M059J (cell line): ENCODE data around the gene KCND3. TPM values are rescaled to one million over a fixed set of nuclear protein-coding genes. Genes with fewer than 3 reads are reported as not detected.
A peak's percentile ranks its signal among the peaks of the same experiment; 100 is the strongest.

Experiments
- DNase-seq: peaks from one replicate; pipeline ENCODE4 v3.0.0-alpha.2; 2012; ENCODE audit warnings: low read depth
- total RNA-seq: library from RNA; depleted of rRNA; stranded (reverse); fragments of >200 nt; shearing (Covaris generic); gene quantifications from 2 replicates; pipeline ENCODE4 v1.2.3, GENCODE V29; 2014

KCND3 gene
- total RNA-seq, 1 experiment from 2014 or later = not detected

- no peak for DNase-seq
These were observed 30.0 kb downstream of the KCND3 start for GRCh38 chr1:111959436-111959835.

- no peak for DNase-seq
These were observed 30.6 kb downstream of the KCND3 start for GRCh38 chr1:111958851-111959250.

DNA sequence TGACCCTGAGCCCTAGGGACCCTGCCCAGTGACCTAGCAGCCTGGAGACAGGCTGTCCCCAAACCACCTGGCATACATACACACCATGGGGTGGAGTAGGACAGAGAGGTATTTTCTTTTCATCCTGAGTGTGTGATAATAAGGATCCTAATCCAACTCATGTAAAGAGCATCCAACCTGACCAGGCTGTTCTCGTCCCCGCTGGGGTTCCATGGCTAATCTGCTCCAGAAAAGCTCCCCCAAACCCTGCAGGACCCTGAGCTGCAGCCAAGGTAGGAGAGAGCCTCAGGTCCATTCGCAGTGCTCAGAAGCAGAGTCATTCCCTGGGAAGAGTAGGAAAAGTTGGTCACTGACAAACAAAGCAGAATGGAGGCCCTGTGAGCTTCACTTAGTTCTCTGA lies 31.4 kb downstream of the KCND3 start:
- DNase-seq = no peak

DNA sequence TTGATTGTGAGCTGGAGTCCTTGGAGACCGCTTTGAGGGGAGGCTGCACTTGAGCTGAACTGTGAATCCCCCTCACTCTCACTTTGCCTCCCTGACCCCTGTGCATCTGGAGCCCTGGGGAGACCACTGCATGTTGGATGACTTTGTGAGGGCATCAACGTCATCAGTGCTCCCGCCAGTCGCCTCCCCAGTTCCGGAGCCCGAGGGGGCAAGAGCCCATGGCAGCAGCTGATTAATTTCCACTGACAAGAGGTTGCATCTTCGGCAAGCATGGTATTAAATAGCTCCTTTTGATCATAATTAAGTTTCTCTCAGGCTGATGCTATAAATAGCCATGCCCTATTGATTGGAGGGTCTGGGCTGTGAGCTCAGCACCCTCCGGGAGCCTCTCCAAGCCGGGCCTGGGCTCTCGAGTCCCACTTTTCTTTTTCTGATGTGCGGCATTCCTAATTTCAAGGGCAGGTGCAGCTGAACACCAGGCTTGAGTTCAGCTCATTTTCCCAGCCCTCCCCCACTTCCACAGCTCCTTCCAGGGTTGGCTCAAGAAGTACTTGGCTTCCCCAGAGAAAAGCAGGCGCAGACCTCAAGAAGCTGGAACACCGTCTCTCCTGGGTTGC lies 33.2 kb downstream of the KCND3 start:
- no peak for DNase-seq

- DNase-seq = no peak
These were observed 33.7 kb downstream of the KCND3 start for GRCh38 chr1:111955755-111956154.

DNA sequence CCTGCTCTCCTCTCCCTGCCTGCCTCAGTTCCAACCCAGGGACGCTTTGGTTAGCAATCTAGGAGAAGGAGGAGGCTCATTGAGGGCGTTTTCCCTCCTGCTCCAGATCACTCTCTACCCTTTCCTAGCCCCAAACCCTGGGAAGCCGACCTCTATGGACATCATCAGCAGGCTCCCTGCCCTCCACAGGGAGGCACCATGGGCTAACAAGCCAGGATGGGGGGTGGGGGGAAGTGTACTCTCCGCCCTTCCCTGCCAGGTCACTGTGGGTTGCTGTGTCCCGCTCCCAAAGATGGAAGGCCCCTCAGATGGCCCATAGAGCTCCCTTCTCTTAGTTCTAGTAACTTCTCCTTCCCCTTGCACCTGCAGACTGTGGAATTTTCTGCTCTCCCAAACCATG lies 35.7 kb downstream of the KCND3 start:
- DNase-seq = no peak

GRCh38 chr1:111952125-111952657 lies 37.3 kb downstream of the KCND3 start:
- DNase-seq = peak; percentile 9

- peak; percentile 42 for DNase-seq
These were observed 41.0 kb downstream of the KCND3 start for GRCh38 chr1:111948209-111949171.

- DNase-seq = no peak
These were observed 45.4 kb downstream of the KCND3 start for GRCh38 chr1:111943846-111944749.

DNA sequence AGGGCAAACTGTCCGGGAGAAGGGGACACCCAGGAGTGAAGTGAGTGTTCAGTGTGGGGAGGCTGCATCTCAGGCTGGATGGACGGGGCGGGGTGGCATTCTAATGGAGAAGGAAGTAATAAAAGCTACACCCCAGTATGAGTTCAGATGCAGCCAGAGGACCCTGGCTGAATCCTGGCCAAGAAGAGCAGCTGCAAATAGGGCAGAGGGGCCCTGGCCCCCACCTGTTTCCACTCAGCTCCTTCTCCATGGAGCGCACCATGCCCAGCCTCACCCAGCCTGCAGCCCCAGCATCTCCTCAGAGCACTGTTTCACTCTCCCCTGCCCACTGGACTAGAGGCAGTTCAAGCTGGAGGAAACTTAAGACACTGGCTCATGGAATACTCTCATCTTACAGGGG lies 46.4 kb downstream of the KCND3 start:
- no peak for DNase-seq

GRCh38 chr1:111938536-111938935 lies 50.9 kb downstream of the KCND3 start:
- no peak for DNase-seq

DNA sequence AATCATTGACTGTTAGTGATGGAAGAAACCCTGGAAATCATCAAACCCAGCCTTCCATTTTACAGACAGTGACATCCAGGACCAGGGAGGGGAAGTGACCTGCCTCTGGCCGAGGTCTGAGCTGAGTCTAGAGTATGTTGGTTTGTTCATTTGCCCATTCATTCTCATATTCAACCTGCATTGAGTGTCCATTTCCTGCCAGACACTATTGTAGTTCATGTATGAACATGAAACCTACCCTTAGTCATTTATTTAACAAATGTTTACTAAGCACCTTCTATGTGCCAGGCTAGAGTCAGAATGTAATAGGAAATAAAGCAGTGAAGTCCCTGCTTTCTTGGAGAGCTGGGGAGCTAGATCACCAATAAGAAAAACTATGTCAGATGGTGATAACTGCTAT lies 51.3 kb downstream of the KCND3 start:
- DNase-seq = no peak

- DNase-seq = no peak
These were observed 52.2 kb downstream of the KCND3 start for GRCh38 chr1:111937147-111937725.

- no peak for DNase-seq
These were observed 55.2 kb downstream of the KCND3 start for GRCh38 chr1:111934106-111934852.

GRCh38 chr1:111930356-111930755 lies 59.1 kb downstream of the KCND3 start:
- no peak for DNase-seq

- no peak for DNase-seq
These were observed 60.9 kb downstream of the KCND3 start for GRCh38 chr1:111928531-111928930.

GRCh38 chr1:111927652-111928051 lies 61.8 kb downstream of the KCND3 start:
- DNase-seq = no peak

DNA sequence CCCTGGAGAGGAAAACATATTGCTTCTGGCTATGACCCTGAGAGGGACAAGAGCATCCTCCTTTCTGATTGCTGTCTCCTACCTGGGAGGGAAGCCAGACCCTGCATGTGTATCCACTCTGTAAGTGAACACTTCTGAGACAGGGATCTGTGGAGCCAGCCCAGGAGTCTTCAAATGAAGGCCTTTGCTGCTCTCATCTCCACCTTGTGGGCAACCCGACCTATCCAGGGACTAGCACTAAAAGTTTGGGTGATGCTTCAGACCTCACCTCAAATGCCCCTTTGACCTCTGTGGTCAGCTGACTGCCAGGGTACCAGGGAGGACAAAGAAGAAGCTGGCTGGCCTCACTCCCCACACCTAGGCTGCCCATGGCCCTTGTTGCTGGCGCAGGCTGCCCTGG lies 64.7 kb downstream of the KCND3 start:
- DNase-seq = no peak

- DNase-seq = no peak
These were observed 65.7 kb downstream of the KCND3 start for GRCh38 chr1:111923766-111924165.

DNA sequence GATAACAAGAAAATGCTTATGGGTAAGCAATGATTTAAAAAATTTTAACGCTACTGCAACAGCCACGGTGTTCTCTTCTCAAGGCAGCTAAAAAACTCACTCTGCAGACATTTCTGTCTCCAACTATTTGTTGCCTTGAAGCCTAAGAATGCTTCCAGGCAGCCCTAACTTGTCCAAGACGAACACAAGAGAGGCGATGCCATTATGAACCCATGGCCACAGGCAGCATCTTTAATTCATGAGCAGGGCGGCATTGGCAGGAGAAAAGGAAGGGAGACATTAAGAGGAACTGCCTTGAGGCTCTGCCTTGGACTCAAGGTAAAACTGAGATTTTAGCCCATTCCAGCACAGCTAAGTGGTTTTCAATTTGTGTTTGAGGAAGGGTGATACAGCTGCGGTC lies 67.5 kb downstream of the KCND3 start:
- DNase-seq = no peak
